ENCODE data around the gene EFR3B. TPM values are rescaled to one million over a fixed set of nuclear protein-coding genes. Genes with fewer than 3 reads are reported as not detected.

The EFR3B gene
- total RNA-seq, 1 experiment from 2014 or later = 8.9 TPM

DNA sequence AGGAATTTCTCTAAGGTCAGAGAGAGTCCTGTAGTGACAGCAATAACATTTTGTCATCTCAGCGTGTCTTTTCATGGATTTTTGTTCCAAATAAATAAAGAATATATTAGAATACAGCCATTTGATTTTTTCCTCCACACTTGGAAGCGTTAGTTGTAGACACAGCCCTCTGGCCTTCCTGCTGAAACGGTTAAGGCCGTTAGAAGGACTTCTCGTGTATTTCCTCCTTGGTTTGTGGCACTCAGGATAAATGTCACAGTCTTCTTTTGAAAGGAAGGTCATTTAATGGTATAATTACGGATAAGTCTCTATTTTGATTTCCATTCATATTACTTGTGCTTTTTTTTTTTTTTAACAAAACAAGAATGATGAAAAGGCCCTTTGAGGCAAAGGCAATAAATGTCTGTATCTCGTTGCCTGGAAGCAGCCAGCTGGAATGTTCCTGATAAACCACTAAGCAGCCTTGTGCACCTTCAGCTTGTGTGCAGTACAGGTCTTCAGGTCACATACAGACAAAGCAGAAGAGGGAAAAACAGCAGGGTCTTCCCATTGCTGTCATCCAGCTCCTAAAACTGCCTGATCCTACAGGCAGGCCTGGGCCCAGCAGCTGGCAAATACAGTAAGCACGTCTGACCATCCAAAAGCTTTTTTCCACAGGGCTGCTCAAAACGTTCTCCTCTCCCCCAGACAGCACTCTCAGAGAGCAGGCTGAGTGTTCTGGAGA lies 14.4 kb downstream of the EFR3B start:
- ATAC-seq (no peak), DNase-seq (ENCODE audit: low spot score) (no peak)
- no peaks in the 10 kb centered on the region for H3K9me3 Mint-ChIP-seq
- H3K27me3 Mint-ChIP-seq (ENCODE audit: low read depth) = no peaks in the 10 kb centered on the region
- TF ChIP-seq CBFB (CRISPR knock-in tag; IDR thresholded peaks at IDR 0.05; ENCODE audit: low read depth) (no peak), ZNF138 (CRISPR knock-in tag; conservative IDR thresholded peaks at IDR 0.05) (no peak), GRHL2 (CRISPR knock-in tag; IDR thresholded peaks at IDR 0.05; ENCODE audit: insufficient replicate concordance, severe bottlenecking) (no peak), TCF7 (CRISPR knock-in tag; IDR thresholded peaks at IDR 0.05; ENCODE audit: low read depth) (no peak), PRRX2 (CRISPR knock-in tag; IDR thresholded peaks at IDR 0.05) (no peak), ZNF416 (CRISPR knock-in tag; IDR thresholded peaks at IDR 0.05) (no peak)
- TF ChIP-seq, protein P1, sequence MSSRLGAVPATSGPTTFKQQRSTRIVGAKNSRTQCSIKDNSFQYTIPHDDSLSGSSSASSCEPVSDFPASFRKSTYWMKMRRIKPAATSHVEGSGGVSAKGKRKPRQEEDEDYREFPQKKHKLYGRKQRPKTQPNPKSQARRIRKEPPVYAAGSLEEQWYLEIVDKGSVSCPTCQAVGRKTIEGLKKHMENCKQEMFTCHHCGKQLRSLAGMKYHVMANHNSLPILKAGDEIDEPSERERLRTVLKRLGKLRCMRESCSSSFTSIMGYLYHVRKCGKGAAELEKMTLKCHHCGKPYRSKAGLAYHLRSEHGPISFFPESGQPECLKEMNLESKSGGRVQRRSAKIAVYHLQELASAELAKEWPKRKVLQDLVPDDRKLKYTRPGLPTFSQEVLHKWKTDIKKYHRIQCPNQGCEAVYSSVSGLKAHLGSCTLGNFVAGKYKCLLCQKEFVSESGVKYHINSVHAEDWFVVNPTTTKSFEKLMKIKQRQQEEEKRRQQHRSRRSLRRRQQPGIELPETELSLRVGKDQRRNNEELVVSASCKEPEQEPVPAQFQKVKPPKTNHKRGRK (CRISPR knock-in tag; IDR thresholded peaks at IDR 0.05; ENCODE audit: borderline replicate concordance) = no peak
- TF ChIP-seq, protein P2, sequence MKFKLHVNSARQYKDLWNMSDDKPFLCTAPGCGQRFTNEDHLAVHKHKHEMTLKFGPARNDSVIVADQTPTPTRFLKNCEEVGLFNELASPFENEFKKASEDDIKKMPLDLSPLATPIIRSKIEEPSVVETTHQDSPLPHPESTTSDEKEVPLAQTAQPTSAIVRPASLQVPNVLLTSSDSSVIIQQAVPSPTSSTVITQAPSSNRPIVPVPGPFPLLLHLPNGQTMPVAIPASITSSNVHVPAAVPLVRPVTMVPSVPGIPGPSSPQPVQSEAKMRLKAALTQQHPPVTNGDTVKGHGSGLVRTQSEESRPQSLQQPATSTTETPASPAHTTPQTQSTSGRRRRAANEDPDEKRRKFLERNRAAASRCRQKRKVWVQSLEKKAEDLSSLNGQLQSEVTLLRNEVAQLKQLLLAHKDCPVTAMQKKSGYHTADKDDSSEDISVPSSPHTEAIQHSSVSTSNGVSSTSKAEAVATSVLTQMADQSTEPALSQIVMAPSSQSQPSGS (CRISPR knock-in tag; IDR thresholded peaks at IDR 0.05; ENCODE audit: borderline replicate concordance, low read depth) = no peak
- TF ChIP-seq, protein P3, sequence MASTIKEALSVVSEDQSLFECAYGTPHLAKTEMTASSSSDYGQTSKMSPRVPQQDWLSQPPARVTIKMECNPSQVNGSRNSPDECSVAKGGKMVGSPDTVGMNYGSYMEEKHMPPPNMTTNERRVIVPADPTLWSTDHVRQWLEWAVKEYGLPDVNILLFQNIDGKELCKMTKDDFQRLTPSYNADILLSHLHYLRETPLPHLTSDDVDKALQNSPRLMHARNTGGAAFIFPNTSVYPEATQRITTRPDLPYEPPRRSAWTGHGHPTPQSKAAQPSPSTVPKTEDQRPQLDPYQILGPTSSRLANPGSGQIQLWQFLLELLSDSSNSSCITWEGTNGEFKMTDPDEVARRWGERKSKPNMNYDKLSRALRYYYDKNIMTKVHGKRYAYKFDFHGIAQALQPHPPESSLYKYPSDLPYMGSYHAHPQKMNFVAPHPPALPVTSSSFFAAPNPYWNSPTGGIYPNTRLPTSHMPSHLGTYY (CRISPR knock-in tag; IDR thresholded peaks at IDR 0.05) = no peak
- TF ChIP-seq, protein P4, sequence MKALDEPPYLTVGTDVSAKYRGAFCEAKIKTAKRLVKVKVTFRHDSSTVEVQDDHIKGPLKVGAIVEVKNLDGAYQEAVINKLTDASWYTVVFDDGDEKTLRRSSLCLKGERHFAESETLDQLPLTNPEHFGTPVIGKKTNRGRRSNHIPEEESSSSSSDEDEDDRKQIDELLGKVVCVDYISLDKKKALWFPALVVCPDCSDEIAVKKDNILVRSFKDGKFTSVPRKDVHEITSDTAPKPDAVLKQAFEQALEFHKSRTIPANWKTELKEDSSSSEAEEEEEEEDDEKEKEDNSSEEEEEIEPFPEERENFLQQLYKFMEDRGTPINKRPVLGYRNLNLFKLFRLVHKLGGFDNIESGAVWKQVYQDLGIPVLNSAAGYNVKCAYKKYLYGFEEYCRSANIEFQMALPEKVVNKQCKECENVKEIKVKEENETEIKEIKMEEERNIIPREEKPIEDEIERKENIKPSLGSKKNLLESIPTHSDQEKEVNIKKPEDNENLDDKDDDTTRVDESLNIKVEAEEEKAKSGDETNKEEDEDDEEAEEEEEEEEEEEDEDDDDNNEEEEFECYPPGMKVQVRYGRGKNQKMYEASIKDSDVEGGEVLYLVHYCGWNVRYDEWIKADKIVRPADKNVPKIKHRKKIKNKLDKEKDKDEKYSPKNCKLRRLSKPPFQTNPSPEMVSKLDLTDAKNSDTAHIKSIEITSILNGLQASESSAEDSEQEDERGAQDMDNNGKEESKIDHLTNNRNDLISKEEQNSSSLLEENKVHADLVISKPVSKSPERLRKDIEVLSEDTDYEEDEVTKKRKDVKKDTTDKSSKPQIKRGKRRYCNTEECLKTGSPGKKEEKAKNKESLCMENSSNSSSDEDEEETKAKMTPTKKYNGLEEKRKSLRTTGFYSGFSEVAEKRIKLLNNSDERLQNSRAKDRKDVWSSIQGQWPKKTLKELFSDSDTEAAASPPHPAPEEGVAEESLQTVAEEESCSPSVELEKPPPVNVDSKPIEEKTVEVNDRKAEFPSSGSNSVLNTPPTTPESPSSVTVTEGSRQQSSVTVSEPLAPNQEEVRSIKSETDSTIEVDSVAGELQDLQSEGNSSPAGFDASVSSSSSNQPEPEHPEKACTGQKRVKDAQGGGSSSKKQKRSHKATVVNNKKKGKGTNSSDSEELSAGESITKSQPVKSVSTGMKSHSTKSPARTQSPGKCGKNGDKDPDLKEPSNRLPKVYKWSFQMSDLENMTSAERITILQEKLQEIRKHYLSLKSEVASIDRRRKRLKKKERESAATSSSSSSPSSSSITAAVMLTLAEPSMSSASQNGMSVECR (CRISPR knock-in tag; IDR thresholded peaks at IDR 0.05; ENCODE audit: borderline replicate concordance) = no peak
- CTCF ChIA-PET = interaction anchor here (2.7 kb wide), 1 partner anchor 73 kb away, joined by 12 read pairs; no protein-coding TSS in a partner anchor
- H3K27ac Mint-ChIP-seq = no peak overlapping the region
- peaks cover 3% of the 10 kb centered on the region; the same call in 1 of the 2 replicates for H3K4me1 Mint-ChIP-seq
- no peaks in the 10 kb centered on the region for H3K36me3 Mint-ChIP-seq
- no peak overlapping the region for H3K4me3 Mint-ChIP-seq
- POLR2A ChIA-PET = no interaction called here

DNA sequence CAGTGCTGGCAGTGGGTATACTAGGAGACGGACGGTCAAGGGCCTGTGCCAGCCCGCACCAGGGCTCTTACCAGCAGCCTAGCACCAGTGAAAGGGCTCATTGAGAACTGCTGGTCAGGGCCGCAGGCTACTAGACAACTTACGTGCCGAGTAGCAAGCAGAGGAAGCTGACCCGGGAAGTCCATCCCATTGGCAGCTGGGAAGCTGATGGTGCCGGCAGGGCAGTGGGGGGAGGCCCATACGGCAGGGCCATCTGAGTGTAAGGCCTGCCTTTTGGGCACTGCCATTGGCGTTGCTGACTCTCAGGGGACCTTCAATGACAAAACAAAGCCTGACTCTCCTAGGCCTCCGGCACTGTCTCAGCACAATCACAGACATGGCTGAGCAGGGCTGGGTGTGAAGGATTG lies 20.6 kb downstream of the EFR3B start:
- H3K27me3 Mint-ChIP-seq (ENCODE audit: low read depth) = no peaks in the 10 kb centered on the region
- TF ChIP-seq ZNF232 (CRISPR knock-in tag; IDR thresholded peaks at IDR 0.05) = no peak
- TF ChIP-seq, protein P5, sequence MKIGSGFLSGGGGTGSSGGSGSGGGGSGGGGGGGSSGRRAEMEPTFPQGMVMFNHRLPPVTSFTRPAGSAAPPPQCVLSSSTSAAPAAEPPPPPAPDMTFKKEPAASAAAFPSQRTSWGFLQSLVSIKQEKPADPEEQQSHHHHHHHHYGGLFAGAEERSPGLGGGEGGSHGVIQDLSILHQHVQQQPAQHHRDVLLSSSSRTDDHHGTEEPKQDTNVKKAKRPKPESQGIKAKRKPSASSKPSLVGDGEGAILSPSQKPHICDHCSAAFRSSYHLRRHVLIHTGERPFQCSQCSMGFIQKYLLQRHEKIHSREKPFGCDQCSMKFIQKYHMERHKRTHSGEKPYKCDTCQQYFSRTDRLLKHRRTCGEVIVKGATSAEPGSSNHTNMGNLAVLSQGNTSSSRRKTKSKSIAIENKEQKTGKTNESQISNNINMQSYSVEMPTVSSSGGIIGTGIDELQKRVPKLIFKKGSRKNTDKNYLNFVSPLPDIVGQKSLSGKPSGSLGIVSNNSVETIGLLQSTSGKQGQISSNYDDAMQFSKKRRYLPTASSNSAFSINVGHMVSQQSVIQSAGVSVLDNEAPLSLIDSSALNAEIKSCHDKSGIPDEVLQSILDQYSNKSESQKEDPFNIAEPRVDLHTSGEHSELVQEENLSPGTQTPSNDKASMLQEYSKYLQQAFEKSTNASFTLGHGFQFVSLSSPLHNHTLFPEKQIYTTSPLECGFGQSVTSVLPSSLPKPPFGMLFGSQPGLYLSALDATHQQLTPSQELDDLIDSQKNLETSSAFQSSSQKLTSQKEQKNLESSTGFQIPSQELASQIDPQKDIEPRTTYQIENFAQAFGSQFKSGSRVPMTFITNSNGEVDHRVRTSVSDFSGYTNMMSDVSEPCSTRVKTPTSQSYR (CRISPR knock-in tag; IDR thresholded peaks at IDR 0.05) = no peak
- no peak for TF ChIP-seq MXD4 (CRISPR knock-in tag; IDR thresholded peaks at IDR 0.05; ENCODE audit: borderline replicate concordance)
- TF ChIP-seq, protein P6, sequence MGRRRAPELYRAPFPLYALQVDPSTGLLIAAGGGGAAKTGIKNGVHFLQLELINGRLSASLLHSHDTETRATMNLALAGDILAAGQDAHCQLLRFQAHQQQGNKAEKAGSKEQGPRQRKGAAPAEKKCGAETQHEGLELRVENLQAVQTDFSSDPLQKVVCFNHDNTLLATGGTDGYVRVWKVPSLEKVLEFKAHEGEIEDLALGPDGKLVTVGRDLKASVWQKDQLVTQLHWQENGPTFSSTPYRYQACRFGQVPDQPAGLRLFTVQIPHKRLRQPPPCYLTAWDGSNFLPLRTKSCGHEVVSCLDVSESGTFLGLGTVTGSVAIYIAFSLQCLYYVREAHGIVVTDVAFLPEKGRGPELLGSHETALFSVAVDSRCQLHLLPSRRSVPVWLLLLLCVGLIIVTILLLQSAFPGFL (CRISPR knock-in tag; IDR thresholded peaks at IDR 0.05; ENCODE audit: borderline replicate concordance) = no peak
- no peak for TF ChIP-seq HMGA2 (CRISPR knock-in tag; IDR thresholded peaks at IDR 0.05)
- no peak for TF ChIP-seq CBFB (CRISPR knock-in tag; IDR thresholded peaks at IDR 0.05; ENCODE audit: low read depth)
- H3K4me1 Mint-ChIP-seq = 0 out of 2 replicates have a peak, but pooled peaks cover 3% of the 10 kb centered on the region
- H3K4me3 Mint-ChIP-seq = no peak overlapping the region
- peaks cover 6% of the 10 kb centered on the region for H3K9me3 Mint-ChIP-seq
- ChIA-PET POLR2A (no interaction called here), CTCF (no interaction called here)
- H3K27ac Mint-ChIP-seq = no peak overlapping the region
- no peaks in the 10 kb centered on the region for H3K36me3 Mint-ChIP-seq
- peak; percentile 16 for DNase-seq (ENCODE audit: low spot score)
- peak; percentile 36 for ATAC-seq

Measured in WTC11 (cell line).